ENCODE data around the gene PLCXD3. TPM values are rescaled to one million over a fixed set of nuclear protein-coding genes. Genes with fewer than 3 reads are reported as not detected.

Gene PLCXD3
- polyA plus RNA-seq, 3 donors from 2014 or later, result not detected

- no peak for DNase-seq
Observed at GRCh38 chr5:41459557-41459956, 50.8 kb downstream of the PLCXD3 start.

GRCh38 chr5:41457094-41457493 lies 53.3 kb downstream of the PLCXD3 start:
- Mint-ChIP-seq H3K4me1 (no peaks in the 10 kb centered on the region), H3K36me3 (no peaks in the 10 kb centered on the region), H3K9me3 (peaks cover 0 to 12% (median 2%) of the 10 kb centered on the region in 6 donors), H3K27me3 (ENCODE audit: low read depth in 3 of 3) (peaks cover 0 to 3% (median 0%) of the 10 kb centered on the region in 3 donors), H3K27ac (no peak overlapping the region), H3K4me3 (no peak overlapping the region)
- DNase-seq, result no peak

More at GRCh38 chr5:41459557-41459956, 50.8 kb downstream of the PLCXD3 start:
- Mint-ChIP-seq H3K36me3 (no peaks in the 10 kb centered on the region), H3K4me1 (no peaks in the 10 kb centered on the region), H3K27me3 (ENCODE audit: low read depth in 3 of 3) (peaks cover 0 to 3% (median 0%) of the 10 kb centered on the region in 3 donors), H3K4me3 (no peak overlapping the region), H3K27ac (no peak overlapping the region), H3K9me3 (peaks cover 0 to 16% (median 3%) of the 10 kb centered on the region in 6 donors)

- DNase-seq, result no peak
- H3K36me3 Mint-ChIP-seq, result no peaks in the 10 kb centered on the region
- H3K4me3 Mint-ChIP-seq, result no peak overlapping the region
- peaks cover 0 to 16% (median 4%) of the 10 kb centered on the region in 6 donors for H3K9me3 Mint-ChIP-seq
- H3K27me3 Mint-ChIP-seq (ENCODE audit: low read depth in 3 of 3), result no peaks in the 10 kb centered on the region
- no peaks in the 10 kb centered on the region for H3K4me1 Mint-ChIP-seq
- no peak overlapping the region for H3K27ac Mint-ChIP-seq
Observed at GRCh38 chr5:41452506-41452905, 57.9 kb downstream of the PLCXD3 start.

- H3K27ac Mint-ChIP-seq, result no peak overlapping the region
- no peaks in the 10 kb centered on the region for H3K36me3 Mint-ChIP-seq
- no peak overlapping the region for H3K4me3 Mint-ChIP-seq
- no peaks in the 10 kb centered on the region for H3K4me1 Mint-ChIP-seq
- H3K9me3 Mint-ChIP-seq, result peaks cover 0 to 13% (median 4%) of the 10 kb centered on the region in 6 donors
- DNase-seq, result no peak
- no peaks in the 10 kb centered on the region for H3K27me3 Mint-ChIP-seq (ENCODE audit: low read depth in 3 of 3)
Observed at GRCh38 chr5:41447650-41448510, 62.5 kb downstream of the PLCXD3 start.

- DNase-seq, result no peak
- Mint-ChIP-seq H3K4me3 (no peak overlapping the region), H3K9me3 (peaks cover 0 to 17% (median 4%) of the 10 kb centered on the region in 6 donors), H3K36me3 (no peaks in the 10 kb centered on the region), H3K27me3 (ENCODE audit: low read depth in 3 of 3) (no peaks in the 10 kb centered on the region), H3K4me1 (no peaks in the 10 kb centered on the region), H3K27ac (no peak overlapping the region)
Observed at GRCh38 chr5:41445937-41446563, 64.4 kb downstream of the PLCXD3 start.

GRCh38 chr5:41435276-41435675 lies 75.1 kb downstream of the PLCXD3 start:
- Mint-ChIP-seq H3K27ac (no peak overlapping the region), H3K27me3 (ENCODE audit: low read depth in 3 of 3) (peaks cover 0 to 6% (median 0%) of the 10 kb centered on the region in 3 donors), H3K36me3 (no peaks in the 10 kb centered on the region), H3K4me1 (no peaks in the 10 kb centered on the region), H3K9me3 (peaks cover 0 to 5% (median 0%) of the 10 kb centered on the region in 6 donors), H3K4me3 (no peak overlapping the region)
- DNase-seq, result no peak

- Mint-ChIP-seq H3K36me3 (no peaks in the 10 kb centered on the region), H3K4me1 (no peaks in the 10 kb centered on the region), H3K4me3 (no peak overlapping the region), H3K27me3 (ENCODE audit: low read depth in 3 of 3) (peaks cover 0 to 2% (median 0%) of the 10 kb centered on the region in 3 donors), H3K27ac (no peak overlapping the region), H3K9me3 (peaks cover 0 to 3% (median 0%) of the 10 kb centered on the region in 6 donors)
- DNase-seq, result no peak
Observed at GRCh38 chr5:41433552-41434181, 76.7 kb downstream of the PLCXD3 start.

- H3K27me3 Mint-ChIP-seq (ENCODE audit: low read depth in 3 of 3), result peaks cover 0 to 5% (median 2%) of the 10 kb centered on the region in 3 donors
- no peaks in the 10 kb centered on the region for H3K36me3 Mint-ChIP-seq
- no peaks in the 10 kb centered on the region for H3K4me1 Mint-ChIP-seq
- no peak for DNase-seq
- H3K9me3 Mint-ChIP-seq, result peaks cover 0 to 5% (median 0%) of the 10 kb centered on the region in 6 donors
- H3K4me3 Mint-ChIP-seq, result no peak overlapping the region
- no peak overlapping the region for H3K27ac Mint-ChIP-seq
Observed at GRCh38 chr5:41432481-41433253, 77.7 kb downstream of the PLCXD3 start.

GRCh38 chr5:41427505-41427904 lies 82.9 kb downstream of the PLCXD3 start:
- Mint-ChIP-seq H3K9me3 (peaks cover 0 to 5% (median 0%) of the 10 kb centered on the region in 6 donors), H3K4me1 (no peaks in the 10 kb centered on the region), H3K27ac (no peak overlapping the region), H3K27me3 (ENCODE audit: low read depth in 3 of 3) (peaks cover 0 to 6% (median 0%) of the 10 kb centered on the region in 3 donors), H3K36me3 (no peaks in the 10 kb centered on the region), H3K4me3 (no peak overlapping the region)
- no peak for DNase-seq

GRCh38 chr5:41425736-41426135 lies 84.7 kb downstream of the PLCXD3 start:
- Mint-ChIP-seq H3K27ac (no peak overlapping the region), H3K9me3 (peaks cover 0 to 5% (median 0%) of the 10 kb centered on the region in 6 donors), H3K27me3 (ENCODE audit: low read depth in 3 of 3) (peaks cover 0 to 6% (median 0%) of the 10 kb centered on the region in 3 donors), H3K4me1 (no peaks in the 10 kb centered on the region), H3K36me3 (no peaks in the 10 kb centered on the region), H3K4me3 (no peak overlapping the region)
- DNase-seq, result no peak

GRCh38 chr5:41420492-41421067 lies 89.8 kb downstream of the PLCXD3 start:
- Mint-ChIP-seq H3K9me3 (peaks cover 0 to 3% (median 0%) of the 10 kb centered on the region in 6 donors), H3K36me3 (no peaks in the 10 kb centered on the region), H3K4me1 (no peaks in the 10 kb centered on the region), H3K4me3 (no peak overlapping the region), H3K27me3 (ENCODE audit: low read depth in 3 of 3) (peaks cover 0 to 2% (median 0%) of the 10 kb centered on the region in 3 donors), H3K27ac (no peak overlapping the region)
- no peak for DNase-seq

GRCh38 chr5:41418220-41419031 lies 92.0 kb downstream of the PLCXD3 start:
- Mint-ChIP-seq H3K9me3 (peaks cover 0 to 5% (median 0%) of the 10 kb centered on the region in 6 donors), H3K27ac (no peak overlapping the region), H3K36me3 (no peaks in the 10 kb centered on the region), H3K4me3 (no peak overlapping the region), H3K4me1 (no peaks in the 10 kb centered on the region), H3K27me3 (ENCODE audit: low read depth in 3 of 3) (peaks cover 0 to 2% (median 0%) of the 10 kb centered on the region in 3 donors)
- DNase-seq, result no peak
